ENCODE results near the gene ANKRD34A. TPM values are rescaled to one million over a fixed set of nuclear protein-coding genes. Genes with fewer than 3 reads are reported as not detected.
A peak's percentile ranks its signal among the peaks of the same experiment; 100 is the strongest.

The ANKRD34A gene
- total RNA-seq, 1 donor from 2014 or later = 1.7 TPM

- TF ChIP-seq POLR2AphosphoS5 (IDR thresholded peaks at IDR 0.05; ENCODE audit: insufficient read depth in 1 of 2, low read depth in 1 of 2) = peak; percentile 34 to 64
- TF ChIP-seq POLR2A (IDR thresholded peaks at IDR 0.05) = no peak
- peak overlapping the region; percentile 96 for H3K27ac ChIP-seq
- intact Hi-C loops (cut with DNase I) = loop anchor here (5.0 kb wide), 1 partner anchor 43 kb away; no protein-coding TSS in a partner anchor
- H3K27me3 ChIP-seq = no peaks in the 10 kb centered on the region
- H3K4me3 ChIP-seq = peak overlapping the region; percentile 83 to 89
- H3K9me3 ChIP-seq = no peaks in the 10 kb centered on the region
- no peak for DNase-seq (ENCODE audit: extremely low spot score in 2 of 2)
- H3K36me3 ChIP-seq = peaks cover 19 to 40% of the 10 kb centered on the region in 2 donors
- H3K4me1 ChIP-seq = peaks cover 45% of the 10 kb centered on the region
Measured at GRCh38 chr1:145994391-145995120, 30.2 kb upstream of the ANKRD34A start.

GRCh38 chr1:145993618-145994390, 29.4 kb upstream of the ANKRD34A start:
- Histone ChIP-seq H3K36me3 (peaks cover 19 to 40% of the 10 kb centered on the region in 2 donors), H3K9me3 (no peaks in the 10 kb centered on the region), H3K4me1 (peaks cover 37% of the 10 kb centered on the region), H3K27ac (peak overlapping the region; percentile 96), H3K4me3 (peak overlapping the region; percentile 83 to 89), H3K27me3 (no peaks in the 10 kb centered on the region)
- DNase-seq (ENCODE audit: extremely low spot score in 2 of 2) = no peak
- TF ChIP-seq POLR2AphosphoS5 (IDR thresholded peaks at IDR 0.05; ENCODE audit: insufficient read depth in 1 of 2, low read depth in 1 of 2) = no peak
- TF ChIP-seq POLR2A (IDR thresholded peaks at IDR 0.05) = no peak
- no peak for TF ChIP-seq CTCF (IDR thresholded peaks at IDR 0.05)
- intact Hi-C loops (cut with DNase I) = no loop called here

DNA sequence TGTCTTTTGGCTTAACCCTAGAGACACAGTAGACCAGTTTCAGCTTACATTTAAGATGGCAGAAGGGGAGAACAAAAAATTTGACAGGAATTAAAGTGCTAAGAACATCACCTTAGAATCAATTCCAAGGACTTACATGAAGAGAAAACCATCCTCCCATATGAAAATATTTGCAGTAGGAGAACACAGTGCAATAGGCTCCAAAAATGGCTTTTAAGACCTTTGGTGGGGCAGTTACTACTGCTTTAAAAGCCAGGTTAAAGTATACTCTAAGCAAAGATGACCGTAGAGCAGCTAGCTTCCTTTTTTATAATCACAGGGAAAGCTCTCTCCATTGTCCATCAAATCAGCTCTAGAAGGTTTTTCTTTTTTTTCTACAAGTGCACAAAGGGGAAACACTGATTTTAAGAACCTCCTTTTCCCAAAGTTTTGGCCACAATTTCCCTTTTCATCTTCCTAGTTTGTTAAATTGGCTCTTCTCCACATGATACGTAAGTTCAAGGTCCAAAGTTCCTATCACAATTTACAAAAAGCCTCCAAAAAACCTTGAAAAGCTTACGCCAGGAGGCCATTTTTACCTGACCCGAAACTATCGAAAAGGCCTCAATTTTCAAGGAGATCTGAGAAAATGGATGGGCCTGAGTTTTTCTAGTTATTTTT, 28.7 kb upstream of the ANKRD34A start:
- Histone ChIP-seq H3K27ac (peak overlapping the region; percentile 96), H3K36me3 (peaks cover 19 to 40% of the 10 kb centered on the region in 2 donors), H3K27me3 (no peaks in the 10 kb centered on the region), H3K9me3 (no peaks in the 10 kb centered on the region), H3K4me3 (peak overlapping the region; percentile 83 to 89), H3K4me1 (peaks cover 31% of the 10 kb centered on the region)
- no peak for TF ChIP-seq POLR2AphosphoS5 (IDR thresholded peaks at IDR 0.05; ENCODE audit: insufficient read depth in 1 of 2, low read depth in 1 of 2)
- DNase-seq (ENCODE audit: extremely low spot score in 2 of 2) = no peak
- intact Hi-C loops (cut with DNase I) = no loop called here

GRCh38 chr1:145992502-145992936, 28.1 kb upstream of the ANKRD34A start:
- peak in 1 of 2 donors; percentile 76 for DNase-seq (ENCODE audit: extremely low spot score in 2 of 2)
- H3K4me3 ChIP-seq = peak overlapping the region; percentile 83 to 89
- H3K9me3 ChIP-seq = no peaks in the 10 kb centered on the region
- intact Hi-C loops (cut with DNase I) = no loop called here
- peaks cover 27% of the 10 kb centered on the region for H3K4me1 ChIP-seq
- TF ChIP-seq POLR2A (IDR thresholded peaks at IDR 0.05) = peak in 1 of 2 donors; percentile 11
- no peak for TF ChIP-seq CTCF (IDR thresholded peaks at IDR 0.05)
- no peaks in the 10 kb centered on the region for H3K27me3 ChIP-seq
- peaks cover 19 to 40% of the 10 kb centered on the region in 2 donors for H3K36me3 ChIP-seq
- H3K27ac ChIP-seq = peak overlapping the region; percentile 96

- H3K27ac ChIP-seq = peak overlapping the region; percentile 96
- DNase-seq (ENCODE audit: extremely low spot score in 2 of 2) = no peak
- no peaks in the 10 kb centered on the region for H3K27me3 ChIP-seq
- peaks cover 23% of the 10 kb centered on the region for H3K4me1 ChIP-seq
- H3K36me3 ChIP-seq = peaks cover 19 to 40% of the 10 kb centered on the region in 2 donors
- H3K9me3 ChIP-seq = no peaks in the 10 kb centered on the region
- intact Hi-C loops (cut with DNase I) = no loop called here
- peak overlapping the region; percentile 83 to 89 for H3K4me3 ChIP-seq
- no peak for TF ChIP-seq POLR2A (IDR thresholded peaks at IDR 0.05)
- no peak for TF ChIP-seq POLR2AphosphoS5 (IDR thresholded peaks at IDR 0.05; ENCODE audit: insufficient read depth in 1 of 2, low read depth in 1 of 2)
- TF ChIP-seq CTCF (IDR thresholded peaks at IDR 0.05) = no peak
Measured at GRCh38 chr1:145991735-145992412, 27.5 kb upstream of the ANKRD34A start.

Data from vagina (tissue), 2 donors.